HG03457 (cell line): Measurements from ENCODE around the gene OR52H1.

Experiments
- ATAC-seq: cut with Tn5 transposase; IDR thresholded peaks from one replicate; pipeline ENCODE4 v1.9.1; 2021; ENCODE audit warnings: moderate number of reproducible peaks; ENCODE audit not compliant: unreplicated experiment

Gene OR52H1

DNA sequence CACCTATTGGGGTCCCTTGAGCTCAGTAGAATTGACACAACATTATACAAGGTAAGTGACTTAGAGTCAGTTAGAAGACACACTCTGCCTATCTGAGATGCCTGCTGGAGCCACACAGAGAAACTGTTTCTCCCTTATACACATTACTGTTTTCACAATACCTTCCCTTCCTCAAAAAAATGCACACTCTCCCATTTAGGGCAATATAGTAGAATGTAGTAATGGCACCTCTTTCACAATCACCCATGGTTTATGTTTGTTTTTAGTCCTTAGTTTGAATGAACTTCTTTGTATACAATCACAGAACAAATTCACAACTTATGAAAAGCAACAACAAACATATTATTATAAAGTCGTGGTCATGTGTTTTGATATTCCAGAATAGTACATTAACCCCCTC, 14.3 kb downstream of the OR52H1 start:
- ATAC-seq = no peak

DNA sequence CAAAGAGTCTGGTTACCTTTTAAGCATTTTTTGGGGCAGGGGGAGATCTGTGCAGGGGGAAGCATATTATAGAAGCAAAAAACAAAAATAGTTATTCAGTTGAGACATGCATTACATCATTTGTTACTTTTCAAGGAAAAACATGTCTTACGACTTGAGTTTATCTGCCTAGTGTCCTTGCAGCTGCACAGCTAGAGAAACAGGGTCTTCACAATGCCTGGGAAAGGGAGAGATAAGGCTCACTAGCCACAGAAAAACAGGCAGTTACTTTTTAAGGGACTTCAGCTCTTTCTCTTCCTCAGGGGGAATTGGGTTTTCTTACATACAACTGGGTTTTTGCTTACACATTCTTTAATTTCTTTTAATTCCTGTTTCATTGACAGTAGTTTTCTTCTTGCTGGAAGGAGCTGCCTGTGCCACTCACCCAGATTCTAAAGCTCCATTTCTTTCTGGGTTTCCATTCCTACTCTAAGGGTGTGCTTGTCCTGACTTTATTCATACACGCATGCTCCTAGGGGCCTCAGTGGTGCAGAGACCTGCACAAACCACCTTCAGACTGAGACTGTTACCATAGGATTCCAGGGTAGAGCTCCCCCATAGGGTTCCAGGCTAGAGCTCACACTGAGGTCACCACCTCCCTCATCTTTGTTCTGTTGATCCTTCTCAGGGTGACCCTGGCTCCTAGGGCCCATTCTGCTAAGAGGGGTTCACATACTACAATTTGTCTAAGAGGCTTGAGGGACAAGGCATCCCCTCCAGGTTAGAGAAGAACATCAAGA, 17.1 kb downstream of the OR52H1 start:
- ATAC-seq = no peak

DNA sequence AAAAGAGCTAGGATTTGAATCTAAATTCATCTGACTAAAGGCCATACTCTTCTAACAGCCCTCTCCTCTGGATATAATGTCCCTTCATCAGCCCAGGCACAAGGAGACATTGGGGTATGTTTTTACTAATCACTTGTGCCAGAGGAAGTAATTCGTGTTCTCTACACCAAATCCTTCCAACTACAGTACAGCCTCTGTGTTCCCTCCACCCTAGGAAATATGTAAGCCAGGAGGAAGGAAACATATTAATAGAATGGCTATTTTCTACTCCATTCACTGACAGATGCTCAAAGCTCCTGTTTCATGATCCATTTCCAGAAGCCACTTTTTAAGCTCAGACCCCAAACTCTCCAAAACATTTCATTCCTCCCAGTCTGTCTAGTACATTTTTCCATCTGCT, 19.8 kb downstream of the OR52H1 start:
- no peak for ATAC-seq

DNA sequence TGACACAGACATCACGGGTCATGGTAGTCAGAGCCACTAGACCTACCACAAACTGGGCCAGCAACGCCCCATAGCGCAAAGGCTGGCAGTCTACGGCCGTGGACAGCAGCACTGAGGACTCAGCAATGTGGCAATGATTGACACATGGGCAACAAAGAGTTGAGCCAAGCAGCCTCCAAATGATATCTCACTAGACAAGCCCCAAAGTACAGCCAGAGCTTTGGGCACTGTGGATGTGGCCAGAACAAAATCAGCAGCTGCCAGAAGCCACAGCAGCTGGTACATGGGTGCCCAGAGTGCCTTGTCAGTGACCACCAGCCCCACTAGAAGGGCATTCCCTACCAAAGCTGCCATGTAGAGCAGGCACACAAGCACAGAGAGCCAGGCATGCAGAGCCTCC, 20.6 kb downstream of the OR52H1 start:
- no peak for ATAC-seq

DNA sequence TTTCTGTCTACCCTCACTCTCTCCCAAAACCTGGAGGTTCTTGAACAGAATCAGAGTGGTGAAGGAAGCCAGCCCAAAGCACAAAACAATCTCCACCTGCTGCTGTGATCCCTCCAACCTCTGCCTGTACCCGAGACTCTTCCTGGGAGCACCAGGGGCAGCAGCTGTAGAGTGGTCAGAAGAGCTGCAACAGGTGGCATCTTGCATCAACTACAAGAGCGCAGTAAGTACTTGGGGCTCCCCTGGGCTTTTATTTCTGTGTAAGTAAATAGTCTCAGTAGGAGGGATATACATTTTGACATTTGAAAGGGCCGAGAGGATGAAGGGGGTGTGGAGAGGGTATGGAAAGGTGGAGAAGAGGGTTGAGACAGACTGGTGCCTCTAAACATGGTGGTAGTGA, 23.6 kb downstream of the OR52H1 start:
- no peak for ATAC-seq

DNA sequence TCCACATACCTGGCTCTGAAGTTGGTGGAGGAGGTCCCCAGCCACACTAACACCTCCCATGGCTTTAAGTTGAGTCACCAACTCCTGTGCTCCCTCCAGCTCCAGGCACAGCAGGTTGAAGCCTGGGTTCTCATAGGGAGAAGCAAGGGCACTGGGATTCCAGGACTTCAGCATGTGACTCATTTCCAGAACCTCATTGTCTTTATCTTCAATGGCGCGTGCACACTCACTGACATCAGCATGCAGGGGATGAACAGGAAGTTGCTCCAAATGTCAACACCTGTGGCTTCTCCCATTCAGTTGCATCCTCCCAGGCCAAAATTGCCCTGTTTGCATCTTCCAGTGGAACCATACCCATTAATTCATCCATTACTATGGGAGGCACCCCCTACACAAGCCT, 26.0 kb downstream of the OR52H1 start:
- ATAC-seq = no peak

DNA sequence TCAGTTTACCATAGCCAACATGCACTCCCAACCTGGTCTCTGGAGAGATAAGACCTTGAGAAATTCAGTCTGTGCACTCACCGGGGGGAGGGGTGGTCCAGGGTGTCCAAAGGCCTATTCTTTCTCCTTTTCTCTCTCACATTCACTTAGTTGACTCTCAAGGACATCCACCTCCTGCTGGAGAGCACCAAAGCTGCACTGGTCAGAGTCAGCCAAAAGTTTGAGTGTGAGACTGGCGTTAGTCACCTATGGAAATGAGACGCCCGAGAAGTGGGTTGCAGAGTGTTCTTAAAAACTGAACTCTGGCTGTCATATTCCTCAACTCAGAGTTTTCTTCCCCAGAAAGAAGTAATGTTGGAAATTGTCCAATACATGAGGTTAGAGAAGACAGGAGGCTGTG, 26.8 kb downstream of the OR52H1 start:
- ATAC-seq = no peak

DNA sequence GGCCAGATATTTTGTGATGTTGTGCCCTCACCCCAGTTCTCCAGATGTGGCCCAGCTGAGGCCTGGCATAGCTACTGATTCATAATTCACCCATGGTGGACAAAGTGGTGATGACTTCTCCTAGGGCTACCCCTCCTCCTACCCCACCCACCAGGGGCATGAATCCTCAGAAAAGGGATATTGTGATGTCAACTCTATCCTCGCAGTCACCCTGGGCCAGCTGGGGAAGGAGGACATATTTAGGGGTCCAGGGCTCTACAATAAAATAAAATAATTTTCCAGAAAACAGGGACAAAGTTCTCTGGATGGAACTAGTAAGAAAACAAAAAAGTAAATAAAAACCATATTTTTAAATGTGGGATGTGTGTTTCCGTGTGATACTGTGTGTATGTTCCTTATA, 31.7 kb downstream of the OR52H1 start, which contains the start of gene UBQLNL:
Gene UBQLNL (minus strand): TSS at position 101 of the 400 bp plus-strand sequence. CDS start 258 bp downstream, outside the sequence.
- no peak for ATAC-seq

DNA sequence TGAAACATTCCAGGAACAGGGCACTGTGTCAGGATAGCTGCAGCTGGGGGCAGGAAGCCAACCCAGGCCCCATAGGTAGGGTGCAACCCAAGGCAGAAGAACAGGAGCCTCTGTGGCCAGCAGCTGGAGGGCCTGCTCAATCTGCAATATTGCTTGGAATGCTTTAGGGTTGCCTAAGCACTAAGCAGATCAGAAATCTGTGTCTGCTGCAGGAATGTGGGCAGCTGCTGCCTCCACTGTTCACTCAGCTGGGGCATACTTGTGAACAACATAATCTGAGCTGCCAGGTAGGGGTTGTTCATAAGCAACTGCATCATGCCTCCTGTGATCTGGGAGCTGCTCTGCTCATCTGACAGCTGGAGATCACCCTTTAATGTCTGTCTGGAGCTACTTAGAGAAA, 33.5 kb downstream of the OR52H1 start:
- ATAC-seq = no peak

DNA sequence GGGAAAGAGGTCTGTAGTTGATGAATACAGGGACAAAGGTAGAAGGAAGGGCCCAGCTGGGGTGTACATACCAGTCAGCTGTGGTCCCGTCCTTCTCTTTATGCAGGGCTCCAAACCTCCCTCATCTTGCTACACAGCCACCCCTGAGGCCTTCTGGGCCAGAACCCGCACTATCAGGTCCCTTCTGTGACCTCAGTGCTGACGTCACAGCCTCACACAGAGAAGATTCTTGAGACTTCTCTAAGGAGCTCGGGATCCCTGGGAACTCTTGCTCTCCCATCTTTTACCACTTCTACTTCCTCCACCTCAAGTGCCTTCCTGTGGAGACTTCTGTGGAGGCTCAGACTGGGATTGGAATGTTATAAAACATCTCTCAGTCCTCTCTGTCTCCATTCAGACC, 38.5 kb downstream of the OR52H1 start, which contains the start of gene UBQLN3:
Gene UBQLN3 (minus strand): TSS at position 155 of the 400 bp plus-strand sequence. CDS start 399 bp downstream, outside the sequence.
- ATAC-seq = no peak

DNA sequence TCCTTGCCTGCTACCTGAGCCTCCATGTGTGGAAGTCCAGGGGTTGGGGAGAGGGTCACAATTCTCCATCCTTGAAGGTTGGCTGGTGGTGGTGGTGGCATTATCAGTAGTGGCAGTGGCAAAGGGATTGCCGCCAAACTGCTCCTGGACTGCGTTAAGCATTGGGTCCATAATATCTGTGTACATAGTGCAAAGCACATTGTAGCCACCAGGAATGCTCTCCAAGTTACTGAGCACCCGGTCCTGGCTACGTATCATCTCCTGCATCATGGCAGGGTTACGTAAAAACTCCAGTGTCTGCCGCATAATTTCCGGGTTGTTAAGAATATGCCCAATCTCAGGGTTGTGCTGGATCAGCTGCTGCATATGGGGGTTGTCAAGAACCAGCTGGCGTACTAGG, 39.7 kb downstream of the OR52H1 start:
- ATAC-seq = no peak

DNA sequence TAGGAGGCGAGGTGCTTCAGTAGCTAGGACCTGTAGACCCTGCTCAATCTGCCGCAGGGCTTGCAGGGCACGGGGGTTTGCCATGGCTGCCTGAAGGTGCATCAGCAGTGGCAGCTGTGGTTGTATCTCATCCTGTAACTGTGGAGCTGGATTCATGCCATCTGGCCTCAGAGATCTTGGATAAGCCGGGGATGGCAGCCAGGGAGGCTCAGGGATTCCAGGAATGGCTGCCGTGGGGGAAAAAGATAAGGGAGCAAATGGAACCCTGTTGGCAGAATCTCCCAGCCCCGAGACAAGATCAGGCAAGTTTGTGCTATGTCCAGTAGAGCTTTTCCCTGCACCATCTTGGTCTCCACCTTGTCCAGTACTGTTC, 40.4 kb downstream of the OR52H1 start:
- no peak for ATAC-seq

DNA sequence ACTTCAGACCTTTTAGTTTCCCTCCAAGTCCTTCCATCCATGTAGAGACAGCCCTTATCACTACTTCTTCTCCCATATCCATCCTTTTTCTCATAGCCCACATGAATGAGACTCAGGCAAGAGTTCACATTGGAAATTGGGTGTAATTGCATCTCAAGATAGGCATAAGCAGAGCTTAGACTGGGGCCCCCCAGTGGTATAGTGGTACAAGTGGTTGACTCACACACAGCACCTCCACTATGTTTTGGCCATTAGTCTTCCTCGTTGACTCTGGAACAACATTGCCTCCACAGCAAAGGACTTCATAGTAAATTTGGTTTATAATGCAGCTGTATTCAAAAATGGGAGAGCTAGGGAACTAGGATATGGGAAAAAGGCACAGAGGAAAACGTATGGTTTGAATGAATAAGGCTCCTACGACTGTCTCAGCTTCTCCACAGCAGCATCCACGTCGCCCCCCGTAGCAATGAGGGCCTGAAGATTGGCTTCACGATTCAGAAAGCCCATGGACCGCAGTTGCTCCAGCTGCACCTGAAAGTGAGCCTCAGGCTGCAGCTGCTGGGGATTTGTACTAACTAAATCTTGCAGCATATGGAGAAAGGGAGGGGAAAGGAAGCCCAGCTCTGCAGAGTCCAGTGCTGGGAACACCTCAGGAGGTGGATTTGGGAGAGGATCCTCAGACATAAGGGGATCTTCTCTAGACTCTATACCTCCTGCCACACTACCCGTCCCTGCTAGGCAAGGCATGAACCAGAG, 41.0 kb downstream of the OR52H1 start:
- no peak for ATAC-seq

DNA sequence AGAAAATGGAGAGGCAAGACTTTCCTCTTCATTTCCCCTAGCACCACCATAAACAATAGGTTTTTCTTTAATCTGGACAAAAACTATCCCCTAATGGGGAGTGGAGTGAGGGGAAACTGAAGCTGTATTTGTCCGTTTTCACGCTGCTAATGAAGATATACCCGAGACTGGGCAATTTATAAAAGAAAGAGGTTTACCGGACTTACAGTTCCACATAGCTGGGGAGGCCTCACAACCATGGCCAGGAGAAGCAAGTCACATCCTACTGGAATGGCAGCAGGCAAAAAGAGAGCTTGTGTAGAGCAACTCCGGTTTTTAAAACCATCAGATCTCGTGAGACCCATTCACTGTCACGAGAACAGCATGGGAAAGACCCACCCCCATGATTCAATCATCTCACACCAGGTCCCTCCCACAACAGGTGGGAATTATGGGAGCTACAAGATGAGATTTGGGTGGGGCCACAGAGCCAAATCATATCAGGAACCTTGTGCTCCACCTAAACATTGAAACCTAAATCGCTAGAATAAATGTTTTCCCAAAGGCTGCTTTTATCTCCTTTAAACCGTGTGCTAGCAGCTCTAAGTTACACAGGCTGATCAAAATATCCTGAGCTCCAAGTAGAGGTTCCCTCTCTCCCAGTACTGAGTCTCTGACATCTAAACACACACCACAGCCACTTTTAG, 42.8 kb downstream of the OR52H1 start:
- no peak for ATAC-seq

DNA sequence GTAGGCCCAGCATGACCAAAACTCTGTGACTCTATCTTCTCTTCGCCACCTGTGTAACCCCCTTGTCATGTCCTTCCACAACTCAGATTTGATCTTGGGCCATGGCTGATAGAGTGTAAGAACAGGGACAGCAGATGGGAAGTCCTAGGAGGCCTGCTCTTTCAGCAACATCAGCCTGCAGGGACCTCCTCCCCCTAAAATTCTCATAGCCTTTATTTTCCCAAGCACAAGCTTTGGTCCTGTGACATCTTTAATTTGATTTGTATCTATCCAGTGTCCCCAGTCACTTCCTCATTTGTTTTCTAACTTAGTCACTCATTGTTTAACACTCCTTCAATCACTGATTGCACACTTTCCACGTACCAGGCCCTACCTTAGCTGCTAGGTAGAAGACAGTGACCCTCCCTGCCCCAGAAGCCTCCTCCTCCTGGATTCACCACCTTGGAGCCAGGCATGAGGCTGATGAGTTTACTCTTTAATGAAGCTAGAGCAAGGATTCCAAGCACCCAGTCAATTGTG, 43.9 kb downstream of the OR52H1 start:
- ATAC-seq = no peak

DNA sequence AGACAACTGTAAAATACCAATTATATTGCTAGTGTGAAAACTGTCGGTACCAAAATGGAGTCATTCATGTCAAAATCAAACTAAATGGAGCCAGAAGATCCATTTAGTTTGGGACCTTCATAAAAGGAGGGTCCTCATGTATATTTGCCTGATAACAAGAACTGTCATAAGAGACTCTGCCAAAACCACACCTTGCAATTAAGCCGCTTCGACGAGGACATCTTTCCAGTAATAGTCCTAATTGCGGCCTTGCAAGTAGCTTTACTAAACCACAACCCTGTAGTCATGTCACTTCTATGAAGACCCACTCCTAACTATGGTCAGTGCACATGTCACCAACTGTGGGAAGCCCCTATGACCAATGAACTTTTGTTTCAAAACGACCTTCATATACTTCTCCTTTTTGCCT, 47.9 kb downstream of the OR52H1 start:
- no peak for ATAC-seq

DNA sequence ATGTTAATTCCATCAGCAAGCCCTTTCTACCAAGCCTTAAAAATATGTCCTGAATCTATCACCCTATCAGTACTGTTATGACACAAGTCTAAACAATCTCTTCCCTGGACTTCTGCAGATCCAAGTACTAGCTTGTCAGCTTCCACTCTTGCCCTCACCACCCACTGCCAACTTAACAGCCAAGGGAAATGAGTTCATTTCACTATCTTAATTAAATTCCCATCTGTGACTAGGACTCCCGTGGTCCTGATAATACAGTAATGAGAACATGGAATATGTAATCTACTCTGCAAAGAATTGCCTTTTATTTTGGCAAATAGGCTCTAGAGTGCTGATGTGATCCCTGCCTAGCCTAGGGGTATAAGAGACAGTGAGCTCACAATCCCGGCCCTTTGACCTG, 48.7 kb downstream of the OR52H1 start:
- ATAC-seq = no peak
